CD14-positive monocyte (primary cell): ENCODE measurements around the gene HNF4A. TPM values are rescaled to one million over a fixed set of nuclear protein-coding genes. Genes with fewer than 3 reads are reported as not detected.

Source experiments
- DNase-seq, 3 donors: peaks; one replicate each; pipeline ENCODE4 v3.0.0-alpha.2; 2011 to 2022
- H2AFZ ChIP-seq: 2 replicates; pipeline ENCODE4 v1.6.0; 2012; ENCODE audit warnings: mild to moderate bottlenecking, low read depth, low read length, inconsistent platforms; ENCODE audit not compliant: insufficient read depth, poor library complexity, severe bottlenecking
- H3K27ac ChIP-seq, 2 donors: 1 replicate in 1 of 2; 2 replicates in 1 of 2; pipeline ENCODE4 v1.5.1; 2012 to 2013; ENCODE audit warnings: low read length in 2 of 2, control low read depth in 1 of 2, inconsistent platforms in 1 of 2, low read depth in 1 of 2, mild to moderate bottlenecking in 1 of 2
- H3K27me3 ChIP-seq, 2 donors: one replicate each; pipeline versions ENCODE4 v1.6.0 to v1.6.1; 2011 to 2013; ENCODE audit warnings: low read length in 2 of 2; ENCODE audit not compliant: control insufficient read depth in 2 of 2, insufficient read depth in 2 of 2
- H3K36me3 ChIP-seq, 2 donors: replicated peaks in 1 of 2; 1 replicate in 1 of 2; 2 replicates in 1 of 2; pipeline versions ENCODE4 v1.5.1 to v1.6.1; 2012 to 2013; ENCODE audit warnings: low read length in 2 of 2, control low read depth in 1 of 2, inconsistent platforms in 1 of 2, mild to moderate bottlenecking in 1 of 2; ENCODE audit not compliant: insufficient read depth in 2 of 2, control insufficient read depth in 1 of 2
- H3K4me1 ChIP-seq, 2 donors: 1 replicate in 1 of 2; 2 replicates in 1 of 2; pipeline versions ENCODE4 v1.5.1 to v1.6.1; 2012 to 2013; ENCODE audit warnings: low read length in 2 of 2, control low read depth in 1 of 2, inconsistent platforms in 1 of 2, mild to moderate bottlenecking in 1 of 2, moderate library complexity in 1 of 2; ENCODE audit not compliant: insufficient read depth in 2 of 2, control insufficient read depth in 1 of 2
- H3K4me2 ChIP-seq: replicated peaks from 2 replicates; pipeline ENCODE3; 2012; ENCODE audit warnings: low read length, moderate library complexity, mild to moderate bottlenecking; ENCODE audit not compliant: poor library complexity, severe bottlenecking; ENCODE audit errors: extremely low read depth
- H3K4me3 ChIP-seq, 3 experiments: fragments of 200-600 bp in 1 of 3; sonication (generic) in 1 of 3; replicated peaks in 1 of 3; 1 replicate in 2 of 3; 2 replicates in 1 of 3; pipeline ENCODE4 v1.5.1; 2011 to 2013; ENCODE audit warnings: low read length in 3 of 3, mild to moderate bottlenecking in 3 of 3, control low read depth in 2 of 3, low read depth in 2 of 3, inconsistent platforms in 1 of 3, moderate library complexity in 1 of 3
- H3K79me2 ChIP-seq: 2 replicates; pipeline ENCODE4 v1.6.0; 2012; ENCODE audit warnings: mild to moderate bottlenecking, control low read depth, inconsistent platforms, low read length, moderate library complexity; ENCODE audit not compliant: insufficient read depth
- H3K9ac ChIP-seq: 2 replicates; pipeline ENCODE4 v1.6.0; 2017; ENCODE audit warnings: low read length, mild to moderate bottlenecking; ENCODE audit not compliant: insufficient read depth, poor library complexity, severe bottlenecking
- H3K9me3 ChIP-seq, 2 donors: replicated peaks in 1 of 2; 1 replicate in 1 of 2; 2 replicates in 1 of 2; pipeline versions ENCODE4 v1.5.1 to v1.6.1; 2012 to 2013; ENCODE audit warnings: low read length in 2 of 2, control low read depth in 1 of 2; ENCODE audit not compliant: control insufficient read depth in 1 of 2, insufficient read depth in 1 of 2
- H4K20me1 ChIP-seq: 2 replicates; pipeline ENCODE4 v1.6.0; 2012; ENCODE audit warnings: mild to moderate bottlenecking, low read length, control low read depth, moderate library complexity; ENCODE audit not compliant: insufficient read depth
- H3K27ac Mint-ChIP-seq, 7 donors: one replicate each; pipeline ENCODE4 v1.8.0; 2020; ENCODE audit warnings: mild to moderate bottlenecking in 7 of 7, mixed read lengths in 7 of 7, moderate library complexity in 6 of 7, inconsistent platforms in 2 of 7
- H3K27me3 Mint-ChIP-seq, 3 donors: one replicate each; pipeline ENCODE4 v1.8.0; 2021 to 2022; ENCODE audit warnings: low read depth in 3 of 3, mild to moderate bottlenecking in 3 of 3, mixed read lengths in 3 of 3, moderate library complexity in 3 of 3, inconsistent platforms in 1 of 3
- H3K36me3 Mint-ChIP-seq, 2 donors: one replicate each; pipeline ENCODE4 v1.8.0; 2020; ENCODE audit warnings: mixed read lengths in 2 of 2, inconsistent platforms in 1 of 2, mild to moderate bottlenecking in 1 of 2
- H3K4me1 Mint-ChIP-seq: one replicate; pipeline ENCODE4 v1.8.0; 2020; ENCODE audit warnings: mild to moderate bottlenecking, mixed read lengths
- H3K4me3 Mint-ChIP-seq, 2 donors: one replicate each; pipeline ENCODE4 v1.8.0; 2020; ENCODE audit warnings: mild to moderate bottlenecking in 2 of 2, mixed read lengths in 2 of 2, moderate library complexity in 1 of 2
- H3K9me3 Mint-ChIP-seq, 7 donors: one replicate each; pipeline ENCODE4 v1.8.0; 2020 to 2022; ENCODE audit warnings: mixed read lengths in 7 of 7, mild to moderate bottlenecking in 6 of 7, moderate library complexity in 6 of 7, inconsistent platforms in 2 of 7
- WGBS: methylation state at CpG from one replicate; pipeline ENCODE4 v1.1.5; 2013; ENCODE audit warnings: missing lambda C conversion rate; ENCODE audit not compliant: insufficient coverage; 5-methylcytosine and 5-hydroxymethylcytosine counted together
- intact Hi-C, 2 donors: fragments of 100-400 bp; cut with micrococcal nuclease; formaldehyde crosslinking; loops; one replicate each; pipeline versions ENCODE4 v1.15.0 to v1.15.1; 2023
- polyA plus RNA-seq, 3 donors: library from polyadenylated mRNA; depleted of rRNA in 1 of 3; unstranded in 2 of 3; stranded (reverse) in 1 of 3; fragments of 300-500 nt in 2 of 3; fragments of >200 nt in 1 of 3; fragmentation: Illumina TruSeq in 2 of 3; gene quantifications; 1 replicate in 2 of 3; 2 replicates in 1 of 3; pipeline ENCODE4 v1.2.3, GENCODE V29; 2012 to 2021
- TF ChIP-seq, protein P1 (sequence below): fragments of 200-600 bp; IDR thresholded peaks from one replicate; pipeline ENCODE4 v1.8.0; 2022; ENCODE audit warnings: antibody characterized with exemption, mild to moderate bottlenecking

Gene HNF4A
- polyA plus RNA-seq, 3 donors = not detected

- H3K4me3 Mint-ChIP-seq = no peak overlapping the region
- Histone ChIP-seq H3K27me3 (peaks cover 2 to 21% of the 10 kb centered on the region in 2 donors), H4K20me1 (no peaks in the 10 kb centered on the region), H2AFZ (no peak overlapping the region), H3K4me3 (no peak overlapping the region), H3K27ac (no peak overlapping the region), H3K9ac (no peak overlapping the region), H3K4me1 (no peaks in the 10 kb centered on the region), H3K79me2 (no peaks in the 10 kb centered on the region), H3K9me3 (no peaks in the 10 kb centered on the region), H3K36me3 (no peaks in the 10 kb centered on the region), H3K4me2 (no peak overlapping the region)
- WGBS = 87% methylated on average over 1 of the region's 4 CpGs
- intact Hi-C loops = no loop called here
- peaks cover 16 to 37% (median 17%) of the 10 kb centered on the region in 3 donors for H3K27me3 Mint-ChIP-seq
- H3K9me3 Mint-ChIP-seq = peaks cover 0 to 2% (median 0%) of the 10 kb centered on the region in 7 donors
- no peak for DNase-seq
- TF ChIP-seq, protein P1, sequence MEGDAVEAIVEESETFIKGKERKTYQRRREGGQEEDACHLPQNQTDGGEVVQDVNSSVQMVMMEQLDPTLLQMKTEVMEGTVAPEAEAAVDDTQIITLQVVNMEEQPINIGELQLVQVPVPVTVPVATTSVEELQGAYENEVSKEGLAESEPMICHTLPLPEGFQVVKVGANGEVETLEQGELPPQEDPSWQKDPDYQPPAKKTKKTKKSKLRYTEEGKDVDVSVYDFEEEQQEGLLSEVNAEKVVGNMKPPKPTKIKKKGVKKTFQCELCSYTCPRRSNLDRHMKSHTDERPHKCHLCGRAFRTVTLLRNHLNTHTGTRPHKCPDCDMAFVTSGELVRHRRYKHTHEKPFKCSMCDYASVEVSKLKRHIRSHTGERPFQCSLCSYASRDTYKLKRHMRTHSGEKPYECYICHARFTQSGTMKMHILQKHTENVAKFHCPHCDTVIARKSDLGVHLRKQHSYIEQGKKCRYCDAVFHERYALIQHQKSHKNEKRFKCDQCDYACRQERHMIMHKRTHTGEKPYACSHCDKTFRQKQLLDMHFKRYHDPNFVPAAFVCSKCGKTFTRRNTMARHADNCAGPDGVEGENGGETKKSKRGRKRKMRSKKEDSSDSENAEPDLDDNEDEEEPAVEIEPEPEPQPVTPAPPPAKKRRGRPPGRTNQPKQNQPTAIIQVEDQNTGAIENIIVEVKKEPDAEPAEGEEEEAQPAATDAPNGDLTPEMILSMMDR = no peak
- no peaks in the 10 kb centered on the region for H3K4me1 Mint-ChIP-seq
- H3K36me3 Mint-ChIP-seq = no peaks in the 10 kb centered on the region
- H3K27ac Mint-ChIP-seq = no peak overlapping the region
Observed at GRCh38 chr20:44328428-44328827, 27.1 kb upstream of the HNF4A start.

- Histone ChIP-seq H3K4me1 (no peaks in the 10 kb centered on the region), H3K4me2 (no peak overlapping the region), H4K20me1 (no peaks in the 10 kb centered on the region), H3K36me3 (no peaks in the 10 kb centered on the region), H3K27me3 (peaks cover 2 to 13% of the 10 kb centered on the region in 2 donors), H3K9ac (no peak overlapping the region), H2AFZ (no peak overlapping the region), H3K9me3 (no peaks in the 10 kb centered on the region), H3K79me2 (no peaks in the 10 kb centered on the region), H3K27ac (no peak overlapping the region), H3K4me3 (no peak overlapping the region)
- TF ChIP-seq, protein P1 = no peak
- H3K27me3 Mint-ChIP-seq = peaks cover 12 to 34% (median 23%) of the 10 kb centered on the region in 3 donors
- no peak for DNase-seq
- no peaks in the 10 kb centered on the region for H3K36me3 Mint-ChIP-seq
- WGBS = 90% methylated on average over 2 of the region's 2 CpGs
- intact Hi-C loops = no loop called here
- no peak overlapping the region for H3K4me3 Mint-ChIP-seq
- H3K27ac Mint-ChIP-seq = peak overlapping the region in 1 of 7 donors; percentile 31
- peaks cover 0 to 2% (median 0%) of the 10 kb centered on the region in 7 donors for H3K9me3 Mint-ChIP-seq
- H3K4me1 Mint-ChIP-seq = no peaks in the 10 kb centered on the region
Observed at GRCh38 chr20:44331201-44331600, 24.3 kb upstream of the HNF4A start.
